Stomach (tissue), 9 donors: Measurements from ENCODE around the gene CTSW. TPM values are rescaled to one million over a fixed set of nuclear protein-coding genes. Genes with fewer than 3 reads are reported as not detected.

ENCODE experiments used
- DNase-seq, 2 donors: peaks; one replicate each; pipeline versions ENCODE4 v3.0.0 to v3.0.0-alpha.2; 2013 to 2019
- H3K27ac ChIP-seq, 5 donors: fragments of 200-600 bp in 4 of 5; sonication (generic) in 4 of 5; one replicate each; pipeline ENCODE4 v1.5.1; 2013 to 2019; ENCODE audit warnings: mild to moderate bottlenecking in 1 of 5, moderate library complexity in 1 of 5
- H3K27me3 ChIP-seq, 3 donors: fragments of 200-600 bp; sonication (generic); one replicate each; pipeline ENCODE4 v1.5.1; 2017 to 2019; ENCODE audit warnings: mixed run types in 1 of 3
- H3K36me3 ChIP-seq, 4 donors: fragments of 200-600 bp; sonication (generic); 1 replicate in 3 of 4; 2 replicates in 1 of 4; pipeline ENCODE4 v1.5.1; 2016 to 2019
- H3K4me1 ChIP-seq, 4 donors: fragments of 200-600 bp; sonication (generic); one replicate each; pipeline ENCODE4 v1.5.1; 2016 to 2019
- H3K4me3 ChIP-seq, 4 donors: fragments of 200-600 bp; sonication (generic) in 3 of 4; one replicate each; pipeline ENCODE4 v1.5.1; 2016 to 2019; ENCODE audit warnings: mild to moderate bottlenecking in 1 of 4
- H3K9me3 ChIP-seq, 4 donors: fragments of 200-600 bp; sonication (generic); one replicate each; pipeline ENCODE4 v1.5.1; 2016 to 2019
- EP300 ChIP-seq: sonication (generic); formaldehyde crosslinking; IDR thresholded peaks from one replicate; pipeline ENCODE4 v1.6.1; 2017; ENCODE audit warnings: antibody characterized with exemption
- POLR2A ChIP-seq, 4 donors: fragments of 450-650 bp; IDR thresholded peaks; one replicate each; pipeline ENCODE4 v1.6.1; 2016; ENCODE audit warnings: antibody characterized with exemption in 4 of 4, control low read depth in 2 of 4, mild to moderate bottlenecking in 1 of 4, moderate library complexity in 1 of 4
- POLR2AphosphoS5 ChIP-seq, 3 donors: sonication (generic); formaldehyde crosslinking; IDR thresholded peaks; one replicate each; pipeline ENCODE4 v1.6.1; 2016; ENCODE audit warnings: antibody characterized with exemption in 3 of 3
- WGBS, 5 donors: extraction: QIAGEN DNeasy Blood & Tissue Kit in 3 of 5; methylation state at CpG; one replicate each; pipeline versions ENCODE4 v1.1.5 to v1.1.7; 2013 to 2018; 5-methylcytosine and 5-hydroxymethylcytosine counted together
- intact Hi-C: fragments of 100-400 bp; cut with DNase I; formaldehyde crosslinking; loops from one replicate; pipeline ENCODE4 v1.15.1; 2023; ENCODE audit warnings: low total_unique reads
- polyA plus RNA-seq, 3 donors: library from polyadenylated mRNA; stranded (reverse); fragments of 200-250 nt; gene quantifications; one replicate each; pipeline ENCODE4 v1.2.3, GENCODE V29; 2013
- total RNA-seq, 5 donors: library from RNA; depleted of rRNA; stranded (reverse); fragments of >200 nt; gene quantifications; one replicate each; pipeline versions ENCODE4 v1.1.0 to v1.2.3, GENCODE V29; 2014 to 2016
- TF ChIP-seq, protein P1 (sequence below), 7 experiments: fragments of 450-650 bp in 4 of 7; fragments of 200-600 bp in 3 of 7; sonication (generic) in 3 of 7; IDR thresholded peaks; one replicate each; pipeline ENCODE4 v1.5.1; 2016 to 2019; ENCODE audit warnings: antibody characterized with exemption in 7 of 7, control low read depth in 2 of 7, mild to moderate bottlenecking in 1 of 7
- donor health status: healthy with polysubstance abuse.
- donor health status: Bipolar disorder and iron deficiency.
- donor health status: healthy.

CTSW gene
- total and polyA plus RNA-seq, 8 donors, result 0.43 to 2.7 (median 1.3) TPM; not detected in 2

DNA sequence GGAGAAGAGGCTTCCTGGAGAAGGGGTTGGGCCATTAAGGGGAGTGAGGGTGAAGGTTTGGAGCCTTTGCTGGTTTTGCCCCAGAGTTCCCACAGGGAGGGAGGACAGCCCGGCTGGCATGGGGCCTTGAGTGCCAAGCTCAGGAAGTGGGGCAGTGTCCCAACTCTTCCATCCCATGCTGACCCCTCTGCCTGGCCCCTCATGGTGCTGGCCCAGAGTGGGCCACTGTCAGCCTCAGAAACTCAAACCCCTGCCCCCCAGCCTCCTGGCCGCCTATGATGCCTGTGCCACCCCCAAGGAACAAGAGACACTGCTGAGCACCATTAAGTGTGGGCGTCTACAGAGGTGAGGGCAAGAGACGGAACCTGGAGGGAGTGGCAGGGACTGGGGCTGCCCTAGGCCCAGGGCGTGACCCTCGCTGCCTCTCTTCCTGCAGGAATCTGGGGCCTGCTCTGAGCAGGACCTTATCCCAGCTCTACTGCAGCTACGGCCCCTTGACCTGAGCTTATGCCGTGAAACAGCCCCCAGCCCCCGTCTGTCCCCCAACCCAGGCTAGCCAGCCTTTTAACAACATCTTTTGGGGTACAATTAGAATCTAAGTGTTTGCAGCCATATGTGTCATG, 14.0 kb upstream of the CTSW start:
- H3K4me3 ChIP-seq, result no peak overlapping the region
- DNase-seq, result no peak

DNA sequence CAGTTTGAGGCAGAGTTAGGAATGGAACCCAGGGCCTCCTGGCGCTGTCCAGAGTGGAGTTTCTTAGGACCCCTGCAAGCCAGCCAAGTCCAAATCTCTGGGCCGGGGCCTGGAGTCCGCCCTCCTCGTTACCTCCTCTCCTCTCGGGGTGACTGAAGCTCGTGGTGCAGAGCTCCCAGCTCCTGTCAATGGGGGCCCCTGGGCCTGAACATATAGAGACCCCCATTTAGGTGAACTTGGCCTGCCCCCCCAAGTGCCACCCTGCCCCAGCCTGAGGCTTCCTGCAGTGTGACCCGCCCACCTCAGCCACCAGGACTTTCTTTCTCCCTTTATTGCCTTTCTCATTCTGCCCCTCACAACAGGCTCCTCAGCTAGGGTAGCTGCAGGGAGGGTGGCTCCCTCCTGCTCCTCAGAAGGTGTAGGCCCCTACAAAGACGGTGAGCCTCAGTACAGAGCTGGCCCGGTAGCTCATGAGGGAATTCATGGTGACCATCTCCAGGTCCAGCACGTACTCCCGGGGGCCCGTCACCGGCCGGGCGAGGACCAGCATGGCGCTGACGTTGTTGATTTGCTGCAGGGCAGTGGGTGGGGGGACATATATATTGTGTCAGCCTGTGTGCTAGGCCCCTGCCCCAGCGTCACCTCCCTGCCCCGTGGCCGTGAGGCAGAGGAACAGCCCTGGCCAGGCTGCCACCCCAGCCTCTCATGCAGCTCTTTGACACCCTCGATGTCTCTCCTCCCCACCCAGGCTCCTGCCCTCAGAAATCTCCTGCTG, 12.9 kb upstream of the CTSW start:
- WGBS, 5 donors, result 83 to 89% (median 86%) methylated on average over 18 to 21 of the region's 21 CpGs
- Histone ChIP-seq H3K4me3 (no peak overlapping the region), H3K9me3 (no peaks in the 10 kb centered on the region), H3K27ac (no peak overlapping the region), H3K4me1 (peaks cover 18 to 59% (median 36%) of the 10 kb centered on the region in 4 donors), H3K27me3 (no peaks in the 10 kb centered on the region), H3K36me3 (peaks cover 43 to 91% (median 79%) of the 10 kb centered on the region in 4 donors)
- TF ChIP-seq, protein P1, sequence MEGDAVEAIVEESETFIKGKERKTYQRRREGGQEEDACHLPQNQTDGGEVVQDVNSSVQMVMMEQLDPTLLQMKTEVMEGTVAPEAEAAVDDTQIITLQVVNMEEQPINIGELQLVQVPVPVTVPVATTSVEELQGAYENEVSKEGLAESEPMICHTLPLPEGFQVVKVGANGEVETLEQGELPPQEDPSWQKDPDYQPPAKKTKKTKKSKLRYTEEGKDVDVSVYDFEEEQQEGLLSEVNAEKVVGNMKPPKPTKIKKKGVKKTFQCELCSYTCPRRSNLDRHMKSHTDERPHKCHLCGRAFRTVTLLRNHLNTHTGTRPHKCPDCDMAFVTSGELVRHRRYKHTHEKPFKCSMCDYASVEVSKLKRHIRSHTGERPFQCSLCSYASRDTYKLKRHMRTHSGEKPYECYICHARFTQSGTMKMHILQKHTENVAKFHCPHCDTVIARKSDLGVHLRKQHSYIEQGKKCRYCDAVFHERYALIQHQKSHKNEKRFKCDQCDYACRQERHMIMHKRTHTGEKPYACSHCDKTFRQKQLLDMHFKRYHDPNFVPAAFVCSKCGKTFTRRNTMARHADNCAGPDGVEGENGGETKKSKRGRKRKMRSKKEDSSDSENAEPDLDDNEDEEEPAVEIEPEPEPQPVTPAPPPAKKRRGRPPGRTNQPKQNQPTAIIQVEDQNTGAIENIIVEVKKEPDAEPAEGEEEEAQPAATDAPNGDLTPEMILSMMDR (IDR thresholded peaks at IDR 0.05), result no peak
- TF ChIP-seq EP300 (no peak), POLR2A (IDR thresholded peaks at IDR 0.05) (no peak), POLR2AphosphoS5 (IDR thresholded peaks at IDR 0.05) (no peak)
- no peak for DNase-seq
- intact Hi-C loops, result no loop called here

More for the DNA sequence above, 14.0 kb upstream of the CTSW start:
- TF ChIP-seq POLR2AphosphoS5 (IDR thresholded peaks at IDR 0.05), result no peak
- TF ChIP-seq, protein P1 (IDR thresholded peaks at IDR 0.05), result no peak
- TF ChIP-seq EP300, result no peak
- TF ChIP-seq POLR2A (IDR thresholded peaks at IDR 0.05), result no peak
- no peak overlapping the region for H3K27ac ChIP-seq
- H3K36me3 ChIP-seq, result peaks cover 43 to 88% (median 78%) of the 10 kb centered on the region in 4 donors
- H3K27me3 ChIP-seq, result no peaks in the 10 kb centered on the region
- intact Hi-C loops, result no loop called here
- 75 to 91% (median 85%) methylated on average over 9 of the region's 9 CpGs for WGBS, 5 donors
- H3K4me1 ChIP-seq, result peaks cover 14 to 58% (median 35%) of the 10 kb centered on the region in 4 donors
- no peaks in the 10 kb centered on the region for H3K9me3 ChIP-seq

DNA sequence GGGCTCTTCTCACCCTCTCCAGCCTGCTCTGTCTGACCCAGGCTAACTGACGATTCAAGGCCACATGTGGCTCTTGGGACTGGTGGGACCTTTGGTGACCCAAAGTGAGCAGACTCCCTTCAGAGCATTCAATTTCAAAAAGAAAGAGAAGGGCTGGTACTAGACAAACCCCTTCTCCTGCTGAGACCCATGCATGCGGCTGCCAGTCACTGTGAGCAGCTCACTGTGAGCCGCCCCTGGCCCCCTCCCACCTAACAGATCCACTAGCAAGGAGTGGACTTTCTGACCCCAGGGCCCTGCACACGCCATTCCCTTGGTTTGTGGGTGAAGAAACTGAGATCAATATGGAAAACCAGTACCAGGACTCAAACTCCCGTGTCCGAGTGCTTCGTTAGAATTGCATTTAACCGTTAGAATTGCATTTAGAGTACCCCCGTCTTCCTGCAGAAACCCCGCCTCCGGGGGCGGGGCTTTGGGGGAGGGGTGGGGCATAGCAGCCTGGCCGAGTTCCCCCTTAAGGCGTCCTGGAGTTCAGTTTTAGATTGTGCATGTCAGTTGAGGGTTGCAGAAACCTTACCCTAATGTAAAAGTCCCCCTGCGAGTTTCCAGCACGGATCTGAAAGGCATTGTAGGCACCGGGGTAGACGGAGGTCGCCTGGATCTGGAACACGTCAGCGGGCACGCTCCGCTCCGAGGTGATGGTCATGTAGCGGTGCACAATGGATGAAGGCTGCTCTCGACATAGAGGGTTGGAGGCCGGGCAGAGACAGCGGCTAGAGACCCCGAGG, 12.2 kb upstream of the CTSW start:
- Histone ChIP-seq H3K9me3 (no peaks in the 10 kb centered on the region), H3K4me3 (no peak overlapping the region), H3K4me1 (peaks cover 20 to 58% (median 34%) of the 10 kb centered on the region in 4 donors), H3K36me3 (peaks cover 37 to 83% (median 71%) of the 10 kb centered on the region in 4 donors), H3K27ac (no peak overlapping the region), H3K27me3 (no peaks in the 10 kb centered on the region)
- DNase-seq, result no peak
- intact Hi-C loops, result no loop called here
- no peak for TF ChIP-seq POLR2AphosphoS5 (IDR thresholded peaks at IDR 0.05)
- TF ChIP-seq POLR2A (IDR thresholded peaks at IDR 0.05), result no peak
- TF ChIP-seq, protein P1 (IDR thresholded peaks at IDR 0.05), result no peak
- TF ChIP-seq EP300, result no peak
- WGBS, 5 donors, result 60 to 71% (median 63%) methylated on average over 27 to 29 of the region's 29 CpGs

DNA sequence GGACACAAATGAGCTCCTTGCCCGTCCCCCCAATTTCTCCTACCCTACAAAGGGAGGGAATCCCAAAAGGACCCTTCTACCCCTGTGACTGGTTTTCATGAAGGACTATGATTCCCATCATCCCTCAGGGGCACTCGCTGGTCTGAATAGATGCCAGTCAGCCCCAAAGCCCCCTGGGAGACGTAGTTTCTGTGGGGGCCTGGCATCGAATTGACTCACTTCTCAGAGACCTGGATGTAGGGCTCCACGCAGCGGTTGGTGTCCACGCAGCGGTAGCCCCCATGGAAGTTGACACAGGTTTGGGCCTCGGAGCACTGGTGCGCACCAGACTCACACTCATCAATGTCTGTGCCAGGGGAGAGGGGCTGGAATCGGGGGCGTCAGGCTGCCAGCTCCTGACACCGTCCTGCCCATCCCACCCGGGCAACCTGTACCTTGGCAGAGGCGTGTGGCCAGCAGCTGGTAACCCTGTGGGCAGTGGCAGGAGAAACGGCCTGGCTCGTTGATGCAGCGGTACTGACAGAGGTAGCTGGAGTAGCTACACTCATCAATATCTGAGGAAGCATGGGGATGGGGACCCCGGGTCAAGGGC, 11.5 kb upstream of the CTSW start:
- TF ChIP-seq, protein P1 (IDR thresholded peaks at IDR 0.05), result no peak
- TF ChIP-seq POLR2AphosphoS5 (IDR thresholded peaks at IDR 0.05) (no peak), EP300 (no peak), POLR2A (IDR thresholded peaks at IDR 0.05) (no peak)
- WGBS, 5 donors, result 81 to 87% (median 84%) methylated on average over 14 to 19 of the region's 19 CpGs
- DNase-seq, result no peak

More for the DNA sequence above, 11.5 kb upstream of the CTSW start:
- peaks cover 26 to 56% (median 36%) of the 10 kb centered on the region in 4 donors for H3K4me1 ChIP-seq
- H3K4me3 ChIP-seq, result no peak overlapping the region
- H3K27me3 ChIP-seq, result no peaks in the 10 kb centered on the region
- H3K9me3 ChIP-seq, result no peaks in the 10 kb centered on the region
- intact Hi-C loops, result no loop called here
- H3K27ac ChIP-seq, result peak overlapping the region in 1 of 5 donors; percentile 20
- H3K36me3 ChIP-seq, result peaks cover 30 to 76% (median 64%) of the 10 kb centered on the region in 4 donors
